B cell (primary cell): ENCODE results near the gene GAST. TPM values are rescaled to one million over a fixed set of nuclear protein-coding genes. Genes with fewer than 3 reads are reported as not detected.

Source experiments
- ATAC-seq: fragments of 200-7000 bp; cut with Tn5 transposase; one replicate; pipeline ENCODE4 v1.10.0; 2021; ENCODE audit warnings: low read depth, mild to moderate bottlenecking, moderate number of reproducible peaks, moderate library complexity
- CTCF ChIA-PET: fragments of 350-600 bp; sonication (Branson Sonifier 250); formaldehyde crosslinking; loops from one replicate; lab custom pipeline; 2021; ENCODE audit warnings: antibody characterized with exemption, inconsistent platforms; lab: Charles Lee
- POLR2A ChIA-PET: fragments of 350-600 bp; sonication (Branson Sonifier 250); formaldehyde crosslinking; loops from one replicate; lab custom pipeline; 2021; ENCODE audit warnings: antibody characterized with exemption; lab: Charles Lee
- DNase-seq: peaks from one replicate; pipeline ENCODE4 v3.0.0; 2013
- H2AFZ ChIP-seq: 2 replicates; pipeline ENCODE4 v1.6.1; 2012; ENCODE audit warnings: mild to moderate bottlenecking, low read depth, low read length; ENCODE audit not compliant: insufficient read depth, poor library complexity, severe bottlenecking
- H3K27ac ChIP-seq, 2 donors: 1 replicate in 1 of 2; 2 replicates in 1 of 2; pipeline ENCODE4 v1.5.1; 2012 to 2013; ENCODE audit warnings: low read length in 2 of 2, mild to moderate bottlenecking in 2 of 2, moderate library complexity in 1 of 2
- H3K27me3 ChIP-seq, 4 experiments: fragments of 200-600 bp in 1 of 4; sonication (generic) in 1 of 4; replicated peaks in 1 of 4; 1 replicate in 2 of 4; 2 replicates in 2 of 4; pipeline versions ENCODE4 v1.6.1 to v1.7.0; 2013 to 2016; ENCODE audit warnings: low read length in 3 of 4, mild to moderate bottlenecking in 2 of 4, mixed read lengths in 1 of 4, moderate library complexity in 1 of 4; ENCODE audit not compliant: insufficient read depth in 4 of 4, control insufficient read depth in 3 of 4; ENCODE audit errors: control extremely low read depth in 1 of 4
- H3K36me3 ChIP-seq, 2 experiments: replicated peaks in 1 of 2; 1 replicate in 1 of 2; 2 replicates in 1 of 2; pipeline versions ENCODE4 v1.6.1 to v1.7.1; 2013; ENCODE audit warnings: low read length in 1 of 2; ENCODE audit not compliant: insufficient read depth in 2 of 2, control insufficient read depth in 1 of 2; ENCODE audit errors: control extremely low read depth in 1 of 2, extremely low read depth in 1 of 2
- H3K4me1 ChIP-seq, 2 donors: fragments of 200-600 bp in 1 of 2; sonication (generic) in 1 of 2; 1 replicate in 1 of 2; 2 replicates in 1 of 2; pipeline versions ENCODE4 v1.5.1 to v1.6.1; 2013 to 2017; ENCODE audit warnings: low read length in 2 of 2; ENCODE audit not compliant: control insufficient read depth in 2 of 2, insufficient read depth in 2 of 2
- H3K4me2 ChIP-seq: replicated peaks from 2 replicates; pipeline ENCODE3; 2012; ENCODE audit warnings: mild to moderate bottlenecking, low read depth, low read length; ENCODE audit not compliant: poor library complexity, severe bottlenecking
- H3K4me3 ChIP-seq, 5 experiments: fragments of 200-600 bp in 1 of 5; sonication (generic) in 1 of 5; 1 replicate in 3 of 5; 2 replicates in 2 of 5; pipeline versions ENCODE4 v1.5.1 to v1.7.0; 2011 to 2016; ENCODE audit warnings: low read length in 4 of 5, mild to moderate bottlenecking in 4 of 5, low read depth in 2 of 5, control low read depth in 1 of 5, moderate library complexity in 1 of 5; ENCODE audit not compliant: insufficient read depth in 1 of 5; ENCODE audit errors: control extremely low read depth in 1 of 5, extremely low read depth in 1 of 5
- H3K79me2 ChIP-seq: fragments of 200-600 bp; sonication (generic); one replicate; pipeline ENCODE4 v1.6.0; 2016; ENCODE audit warnings: low read length; ENCODE audit not compliant: control insufficient read depth, insufficient read depth
- H3K9ac ChIP-seq: fragments of 200-600 bp; sonication (generic); 2 replicates; pipeline ENCODE4 v1.6.1; 2017; ENCODE audit warnings: mild to moderate bottlenecking, low read length, moderate library complexity
- H3K9me3 ChIP-seq, 3 donors: one replicate each; pipeline versions ENCODE4 v1.6.1 to v1.7.1; 2013; ENCODE audit warnings: low read length in 2 of 3; ENCODE audit not compliant: control insufficient read depth in 2 of 3, insufficient read depth in 1 of 3; ENCODE audit errors: control extremely low read depth in 1 of 3
- H4K20me1 ChIP-seq: 2 replicates; pipeline ENCODE4 v1.6.0; 2012; ENCODE audit warnings: mild to moderate bottlenecking, low read length; ENCODE audit not compliant: insufficient read depth, control insufficient read depth, poor library complexity, severe bottlenecking
- H3K27ac Mint-ChIP-seq: one replicate; pipeline ENCODE4 v1.8.0; 2021; ENCODE audit warnings: mixed read lengths
- H3K27me3 Mint-ChIP-seq: one replicate; pipeline ENCODE4 v1.8.0; 2021; ENCODE audit warnings: mixed read lengths
- H3K4me1 Mint-ChIP-seq: one replicate; pipeline ENCODE4 v1.8.0; 2021; ENCODE audit warnings: mixed read lengths
- H3K4me3 Mint-ChIP-seq: one replicate; pipeline ENCODE4 v1.8.0; 2021; ENCODE audit warnings: mixed read lengths
- H3K9me3 Mint-ChIP-seq: one replicate; pipeline ENCODE4 v1.8.0; 2022; ENCODE audit warnings: mixed read lengths; ENCODE audit not compliant: insufficient read depth
- CTCF ChIP-seq: fragments of 200-600 bp; IDR thresholded peaks from one replicate; pipeline ENCODE4 v1.8.0; 2022; ENCODE audit warnings: antibody characterized with exemption, mild to moderate bottlenecking
- EZH2 ChIP-seq: IDR thresholded peaks from 2 replicates; pipeline ENCODE4 v1.6.1; 2012; ENCODE audit warnings: borderline replicate concordance, low read depth, mild to moderate bottlenecking, moderate library complexity, low read length; ENCODE audit not compliant: insufficient read depth, poor library complexity, severe bottlenecking
- WGBS: methylation state at CpG from one replicate; pipeline ENCODE4 v1.1.5; 2013; ENCODE audit warnings: missing lambda C conversion rate; ENCODE audit not compliant: insufficient coverage; 5-methylcytosine and 5-hydroxymethylcytosine counted together
- intact Hi-C: fragments of 100-400 bp; cut with micrococcal nuclease; formaldehyde crosslinking; loops from one replicate; pipeline ENCODE4 v1.10.0; 2022
- polyA plus RNA-seq: library from polyadenylated mRNA; depleted of rRNA; stranded (reverse); fragments of >200 nt; gene quantifications from 2 replicates; pipeline ENCODE4 v1.2.3, GENCODE V29; 2012
- total RNA-seq, 2 donors: library from RNA; stranded (reverse); fragments of 120-200 nt in 1 of 2; gene quantifications; 1 replicate in 1 of 2; 2 replicates in 1 of 2; pipeline versions ENCODE4 v1.2.3 to v1.2.4, GENCODE V29; 2013 to 2022

The GAST gene
- total and polyA plus RNA-seq, 2 donors (not counting 1 experiment from before 2014, with no cell fraction given), result not detected

DNA sequence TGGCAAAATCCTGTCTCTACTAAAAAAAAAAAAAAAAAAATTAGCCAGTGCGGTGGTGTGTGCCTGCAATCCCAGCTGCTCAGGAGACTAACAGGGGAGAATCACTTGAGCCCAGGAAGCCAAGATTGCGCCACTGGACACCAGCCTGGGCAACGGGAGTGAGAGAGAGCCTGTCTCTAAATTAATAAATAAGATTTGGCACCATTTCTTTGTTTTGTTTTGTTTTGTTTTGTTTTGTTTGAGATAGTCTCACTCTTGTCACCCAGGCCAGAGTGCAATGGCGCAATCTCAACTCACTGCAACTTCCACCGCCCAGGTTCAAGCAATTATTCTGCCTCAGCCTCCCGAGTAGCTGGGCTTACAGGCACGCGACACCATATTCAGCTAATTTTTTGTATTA lies 9.4 kb upstream of the GAST start:
- peaks cover 0 to under 1% (median 0%) of the 10 kb centered on the region in 3 donors for H3K9me3 ChIP-seq
- intact Hi-C loops, result no loop called here
- DNase-seq, result no peak
- H3K27ac ChIP-seq, result no peak overlapping the region
- POLR2A ChIA-PET, result no interaction called here
- ATAC-seq, result no peak
- no peaks in the 10 kb centered on the region for H4K20me1 ChIP-seq
- no peak overlapping the region for H3K4me3 Mint-ChIP-seq
- peaks cover 10% of the 10 kb centered on the region for H3K27me3 Mint-ChIP-seq
- H3K4me2 ChIP-seq, result no peak overlapping the region
- no peaks in the 10 kb centered on the region for H3K79me2 ChIP-seq
- no peaks in the 10 kb centered on the region for H3K27me3 ChIP-seq
- no peak overlapping the region for H3K9ac ChIP-seq
- no peaks in the 10 kb centered on the region for H3K4me1 Mint-ChIP-seq
- CTCF ChIA-PET, result no interaction called here
- TF ChIP-seq CTCF (no peak), EZH2 (no peak)
- H3K27ac Mint-ChIP-seq, result no peak overlapping the region
- no peak overlapping the region for H3K4me3 ChIP-seq
- H3K4me1 ChIP-seq, result no peaks in the 10 kb centered on the region
- 88% methylated on average over 3 of the region's 8 CpGs for WGBS
- H2AFZ ChIP-seq, result no peak overlapping the region
- H3K36me3 ChIP-seq, result no peaks in the 10 kb centered on the region
- H3K9me3 Mint-ChIP-seq, result no peaks in the 10 kb centered on the region

- Mint-ChIP-seq H3K27me3 (peaks cover 14% of the 10 kb centered on the region), H3K4me1 (no peaks in the 10 kb centered on the region), H3K27ac (peak overlapping the region; percentile 32), H3K4me3 (no peak overlapping the region), H3K9me3 (no peaks in the 10 kb centered on the region)
- peaks cover 0 to 4% (median 0%) of the 10 kb centered on the region in 3 donors for H3K9me3 ChIP-seq
- ChIA-PET POLR2A (no interaction called here), CTCF (interaction anchor here (0.6 to 1.5 kb wide), 2 partner anchors 10 to 86 kb away, joined by 4 to 5 read pairs; no protein-coding TSS in a partner anchor)
- H3K9ac ChIP-seq, result no peak overlapping the region
- no peaks in the 10 kb centered on the region for H3K79me2 ChIP-seq
- intact Hi-C loops, result no loop called here
- no peaks in the 10 kb centered on the region for H4K20me1 ChIP-seq
- H3K27me3 ChIP-seq, result peaks cover 0 to 4% (median under 1%) of the 10 kb centered on the region in 4 experiments
- no peak overlapping the region for H3K4me3 ChIP-seq
- ATAC-seq (no peak), DNase-seq (no peak)
- H3K27ac ChIP-seq, result no peak overlapping the region
- TF ChIP-seq CTCF, result no peak
- no peak for TF ChIP-seq EZH2
- H3K36me3 ChIP-seq, result no peaks in the 10 kb centered on the region
- no peaks in the 10 kb centered on the region for H3K4me1 ChIP-seq
- H3K4me2 ChIP-seq, result no peak overlapping the region
- H2AFZ ChIP-seq, result no peak overlapping the region
- WGBS, result 84% methylated on average over 10 of the region's 13 CpGs
These were observed 6.7 kb upstream of the GAST start for GRCh38 chr17:41705271-41705991.
